K562 (cell line): ENCODE data around the gene PCF11. TPM values are rescaled to one million over a fixed set of nuclear protein-coding genes. Genes with fewer than 3 reads are reported as not detected.

Experiments
- FOXJ2 ChIP-seq: fragments of 200-800 bp; sonication (Bioruptor generic); IDR thresholded peaks from 2 replicates; pipeline ENCODE4 v1.6.1; 2016; ENCODE audit warnings: missing genetic modification characterization, missing compliant biosample characterization
- FOXK2 ChIP-seq, 2 experiments: fragments of 450-650 bp; IDR thresholded peaks in 1 of 2; conservative IDR thresholded peaks in 1 of 2; 2 replicates each; pipeline ENCODE4 v1.6.1; 2016; ENCODE audit warnings: low read depth in 2 of 2, mild to moderate bottlenecking in 1 of 2
- HNRNPLL ChIP-seq: fragments of 200-400 bp; formaldehyde crosslinking; IDR thresholded peaks from 2 replicates; pipeline ENCODE4 v1.6.1; 2017; ENCODE audit warnings: low read length, low read depth, mild to moderate bottlenecking; ENCODE audit not compliant: poor library complexity, severe bottlenecking
- KHSRP ChIP-seq: fragments of 450-650 bp; IDR thresholded peaks from 2 replicates; pipeline ENCODE4 v1.6.1; 2017
- RBBP5 ChIP-seq: fragments of 200-600 bp; sonication (generic); IDR thresholded peaks from 2 replicates; pipeline ENCODE4 v1.6.1; 2012; ENCODE audit warnings: borderline replicate concordance, mild to moderate bottlenecking, low read length, control low read depth, inconsistent platforms; ENCODE audit not compliant: insufficient read depth, poor library complexity, severe bottlenecking
- RBM15 ChIP-seq: fragments of 200-400 bp; formaldehyde crosslinking; IDR thresholded peaks from 2 replicates; pipeline ENCODE4 v1.6.1; 2018; ENCODE audit warnings: mild to moderate bottlenecking, low read length, moderate library complexity; ENCODE audit not compliant: insufficient read depth
- STAT6 ChIP-seq: sonication (generic); formaldehyde crosslinking; IDR thresholded peaks from 2 replicates; pipeline ENCODE4 v1.8.1; 2023; ENCODE audit warnings: mild to moderate bottlenecking, missing genetic modification reagents
- TAF9B ChIP-seq: fragments of 450-650 bp; IDR thresholded peaks from 2 replicates; pipeline ENCODE4 v1.6.1; 2018; ENCODE audit warnings: mild to moderate bottlenecking; ENCODE audit not compliant: partially characterized antibody
- XRCC5 ChIP-seq: fragments of 200-400 bp; formaldehyde crosslinking; IDR thresholded peaks from 2 replicates; pipeline ENCODE4 v1.6.1; 2017; ENCODE audit warnings: low read depth, mild to moderate bottlenecking, low read length
- ZBTB43 ChIP-seq: sonication (generic); formaldehyde crosslinking; IDR thresholded peaks from 2 replicates; pipeline ENCODE4 v1.8.0; 2023; ENCODE audit warnings: mild to moderate bottlenecking, missing genetic modification reagents
- ZBTB49 ChIP-seq: sonication (generic); formaldehyde crosslinking; IDR thresholded peaks from 2 replicates; pipeline ENCODE4 v1.8.0; 2022; ENCODE audit warnings: missing genetic modification reagents, mild to moderate bottlenecking, borderline replicate concordance
- ZNF384 ChIP-seq: IDR thresholded peaks from 2 replicates; pipeline ENCODE4 v1.6.1; 2012; ENCODE audit warnings: low read depth, low read length, improper control_type of control experiment
- ZNF592 ChIP-seq: fragments of 450-650 bp; IDR thresholded peaks from 2 replicates; pipeline ENCODE4 v1.6.1; 2017; ENCODE audit warnings: antibody characterized with exemption, mild to moderate bottlenecking
- ZNF644 ChIP-seq: fragments of 200-800 bp; sonication (Bioruptor generic); IDR thresholded peaks from 2 replicates; pipeline ENCODE4 v1.6.1; 2016; ENCODE audit warnings: low read depth, missing genetic modification characterization, missing compliant biosample characterization
- ZNF764 ChIP-seq: fragments of 250-450 bp; sonication (Bioruptor Pico); IDR thresholded peaks from 2 replicates; pipeline ENCODE4 v1.4.0; 2020; ENCODE audit warnings: low read depth, mild to moderate bottlenecking, moderate library complexity
- polyA plus RNA-seq, 8 experiments: library from polyadenylated mRNA; depleted of rRNA in 4 of 8; stranded (reverse) in 5 of 8; unstranded in 3 of 8; fragments of >200 nt; fragmentation: Nextera tagmentation in 2 of 8; fragmentation: Illumina TruSeq in 1 of 8; extraction: Ambion mirVana in 2 of 8; extraction: Trizol in 1 of 8; gene quantifications; 2 replicates each; pipeline versions ENCODE4 v1.2.1 to v1.2.3, GENCODE V29; 2011 to 2014; ENCODE audit warnings: inconsistent platforms in 1 of 8, missing spikeins in 1 of 8
- total RNA-seq, 7 experiments: library from RNA; depleted of rRNA in 6 of 7; stranded (reverse); fragments of >200 nt in 6 of 7; fragmentation: Illumina TruSeq in 2 of 7; extraction: Trizol in 2 of 7; gene quantifications; 2 replicates each; pipeline versions ENCODE4 v1.2.1 to v1.2.3, GENCODE V29; 2011 to 2021; ENCODE audit warnings: low replicate concordance in 1 of 7

The PCF11 gene
- total and polyA plus RNA-seq, 9 of the 15 experiments (the other 6 are each of a cell fraction or from before 2014, with no cell fraction given), result 9.3 to 91.6 (median 54.4) TPM

- TF ChIP-seq RBBP5 (no peak), ZNF384 (no peak), ZNF644 (tag) (no peak), ZBTB43 (CRISPR knock-in tag) (no peak), RBM15 (no peak), ZBTB49 (no peak), FOXK2 (conservative IDR thresholded peaks at IDR 0.05 in 1 of 2, IDR thresholded peaks at IDR 0.05 in 1 of 2; ENCODE audit: low read depth in 2 of 2) (peak; percentile 59 to 83; a peak in 2 of 4 replicates), STAT6 (CRISPR knock-in tag) (no peak), TAF9B (peak; percentile 55), ZNF764 (CRISPR knock-in tag) (no peak), XRCC5 (peak; percentile 88), FOXJ2 (tag) (no peak; the same call in 1 of the 2 replicates), HNRNPLL (no peak), ZNF592 (peak; percentile 57), KHSRP (no peak)
Measured at GRCh38 chr11:83156144-83156995, 561 bp upstream of the PCF11 start (continued).
